Measurements from ENCODE around the gene PTPN3. TPM values are rescaled to one million over a fixed set of nuclear protein-coding genes. Genes with fewer than 3 reads are reported as not detected.

The PTPN3 gene
- total RNA-seq, 1 experiment from 2014 or later: 10.4 TPM

DNA sequence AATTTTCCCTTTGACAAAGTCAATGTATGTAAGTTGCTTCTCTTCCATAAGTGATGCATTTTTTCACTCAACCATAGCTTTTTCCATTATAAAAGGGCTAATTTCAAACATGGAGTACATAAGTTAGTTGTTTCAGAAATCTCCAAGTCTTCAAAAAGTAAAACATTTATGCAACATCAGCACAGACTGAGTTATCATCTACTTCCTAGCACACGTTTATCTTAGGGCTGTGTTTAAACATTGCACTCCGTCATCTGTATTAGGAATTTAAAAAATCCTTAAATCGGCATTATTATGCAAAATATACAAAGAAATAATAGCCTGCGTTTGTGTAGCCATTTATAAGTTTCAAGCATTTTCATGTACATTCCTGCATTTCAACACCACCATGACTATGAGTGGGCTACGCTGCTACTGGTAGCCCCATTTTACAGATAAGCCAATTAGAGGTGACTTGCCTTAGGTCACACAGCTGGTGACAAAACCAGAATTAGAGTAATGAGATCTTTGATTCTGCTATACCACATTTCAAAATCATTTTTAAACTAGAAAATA lies 43.4 kb downstream of the PTPN3 start:
- Histone ChIP-seq H3K27ac (ENCODE audit: low read length) (no peak overlapping the region; the same call in 1 of the 2 replicates), H3K27me3 (ENCODE audit: control insufficient read depth, insufficient read depth, low read length) (no peaks in the 10 kb centered on the region), H3K4me3 (ENCODE audit: low read depth in 2 of 2, low read length in 2 of 2) (no peak overlapping the region), H3K36me3 (ENCODE audit: control insufficient read depth, insufficient read depth, low read length) (no peaks in the 10 kb centered on the region), H3K9me3 (ENCODE audit: control insufficient read depth, insufficient read depth, low read depth, low read length) (no peaks in the 10 kb centered on the region), H3K4me1 (ENCODE audit: control insufficient read depth, insufficient read depth, low read length) (peaks cover 5% of the 10 kb centered on the region)
- BruUV-seq (replicated peaks): no TSS peak
- ChIA-PET CTCF (no interaction called here), POLR2A (no interaction called here)
- ATAC-seq (no peak), DNase-seq (ENCODE audit: low read depth, low spot score) (no peak)
- in situ Hi-C loops (cut with HindIII; ENCODE audit: low pct_unique_long_range_greater_than_20kb, low sequenced_read_pairs) (no loop called here), intact Hi-C loops (cut with micrococcal nuclease; ENCODE audit: unreplicated experiment) (no loop called here)
- TF ChIP-seq TCF7L2 (IDR thresholded peaks at IDR 0.05; ENCODE audit: low read depth, low read length) (no peak), POLR2AphosphoS5 (IDR thresholded peaks at IDR 0.05; ENCODE audit: low read depth, low read length) (no peak), SIN3A (IDR thresholded peaks at IDR 0.05; ENCODE audit: borderline replicate concordance, insufficient read depth, low read depth, low read length) (no peak)
- TF ChIP-seq, protein P1, sequence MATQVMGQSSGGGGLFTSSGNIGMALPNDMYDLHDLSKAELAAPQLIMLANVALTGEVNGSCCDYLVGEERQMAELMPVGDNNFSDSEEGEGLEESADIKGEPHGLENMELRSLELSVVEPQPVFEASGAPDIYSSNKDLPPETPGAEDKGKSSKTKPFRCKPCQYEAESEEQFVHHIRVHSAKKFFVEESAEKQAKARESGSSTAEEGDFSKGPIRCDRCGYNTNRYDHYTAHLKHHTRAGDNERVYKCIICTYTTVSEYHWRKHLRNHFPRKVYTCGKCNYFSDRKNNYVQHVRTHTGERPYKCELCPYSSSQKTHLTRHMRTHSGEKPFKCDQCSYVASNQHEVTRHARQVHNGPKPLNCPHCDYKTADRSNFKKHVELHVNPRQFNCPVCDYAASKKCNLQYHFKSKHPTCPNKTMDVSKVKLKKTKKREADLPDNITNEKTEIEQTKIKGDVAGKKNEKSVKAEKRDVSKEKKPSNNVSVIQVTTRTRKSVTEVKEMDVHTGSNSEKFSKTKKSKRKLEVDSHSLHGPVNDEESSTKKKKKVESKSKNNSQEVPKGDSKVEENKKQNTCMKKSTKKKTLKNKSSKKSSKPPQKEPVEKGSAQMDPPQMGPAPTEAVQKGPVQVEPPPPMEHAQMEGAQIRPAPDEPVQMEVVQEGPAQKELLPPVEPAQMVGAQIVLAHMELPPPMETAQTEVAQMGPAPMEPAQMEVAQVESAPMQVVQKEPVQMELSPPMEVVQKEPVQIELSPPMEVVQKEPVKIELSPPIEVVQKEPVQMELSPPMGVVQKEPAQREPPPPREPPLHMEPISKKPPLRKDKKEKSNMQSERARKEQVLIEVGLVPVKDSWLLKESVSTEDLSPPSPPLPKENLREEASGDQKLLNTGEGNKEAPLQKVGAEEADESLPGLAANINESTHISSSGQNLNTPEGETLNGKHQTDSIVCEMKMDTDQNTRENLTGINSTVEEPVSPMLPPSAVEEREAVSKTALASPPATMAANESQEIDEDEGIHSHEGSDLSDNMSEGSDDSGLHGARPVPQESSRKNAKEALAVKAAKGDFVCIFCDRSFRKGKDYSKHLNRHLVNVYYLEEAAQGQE (IDR thresholded peaks at IDR 0.05; ENCODE audit: insufficient read depth in 1 of 2, low read depth in 2 of 2, low read length in 1 of 2): no peak
- TF ChIP-seq, protein P2, sequence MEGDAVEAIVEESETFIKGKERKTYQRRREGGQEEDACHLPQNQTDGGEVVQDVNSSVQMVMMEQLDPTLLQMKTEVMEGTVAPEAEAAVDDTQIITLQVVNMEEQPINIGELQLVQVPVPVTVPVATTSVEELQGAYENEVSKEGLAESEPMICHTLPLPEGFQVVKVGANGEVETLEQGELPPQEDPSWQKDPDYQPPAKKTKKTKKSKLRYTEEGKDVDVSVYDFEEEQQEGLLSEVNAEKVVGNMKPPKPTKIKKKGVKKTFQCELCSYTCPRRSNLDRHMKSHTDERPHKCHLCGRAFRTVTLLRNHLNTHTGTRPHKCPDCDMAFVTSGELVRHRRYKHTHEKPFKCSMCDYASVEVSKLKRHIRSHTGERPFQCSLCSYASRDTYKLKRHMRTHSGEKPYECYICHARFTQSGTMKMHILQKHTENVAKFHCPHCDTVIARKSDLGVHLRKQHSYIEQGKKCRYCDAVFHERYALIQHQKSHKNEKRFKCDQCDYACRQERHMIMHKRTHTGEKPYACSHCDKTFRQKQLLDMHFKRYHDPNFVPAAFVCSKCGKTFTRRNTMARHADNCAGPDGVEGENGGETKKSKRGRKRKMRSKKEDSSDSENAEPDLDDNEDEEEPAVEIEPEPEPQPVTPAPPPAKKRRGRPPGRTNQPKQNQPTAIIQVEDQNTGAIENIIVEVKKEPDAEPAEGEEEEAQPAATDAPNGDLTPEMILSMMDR (IDR thresholded peaks at IDR 0.05): no peak

DNA sequence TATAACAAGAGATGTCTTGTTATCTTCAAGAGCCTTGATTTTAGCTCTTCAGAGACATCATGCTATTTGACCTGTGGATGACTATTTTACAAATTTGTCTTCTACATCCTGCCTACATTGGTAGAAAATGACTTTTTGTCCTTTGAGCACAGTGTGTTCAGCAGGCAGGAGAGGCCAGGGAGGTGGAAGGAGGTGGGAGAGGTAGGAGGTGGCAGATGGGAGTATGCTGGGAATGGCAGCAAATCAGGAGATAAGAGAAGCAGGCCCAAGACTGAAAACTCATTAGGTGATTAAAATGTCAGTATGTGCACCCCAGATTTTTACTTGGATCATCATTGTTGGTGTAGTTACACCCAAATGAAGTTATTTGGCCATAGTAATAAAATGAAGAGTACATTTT lies 44.1 kb downstream of the PTPN3 start:
- CTCF ChIA-PET: interaction anchor here (1.0 kb wide), 1 partner anchor 13 kb away, joined by 6 read pairs; no protein-coding TSS in a partner anchor
- POLR2A ChIA-PET: no interaction called here
- H3K27ac ChIP-seq (ENCODE audit: low read length): peak overlapping the region; percentile 21

More for the DNA sequence above, 44.1 kb downstream of the PTPN3 start:
- intact Hi-C loops (cut with micrococcal nuclease; ENCODE audit: unreplicated experiment): no loop called here
- peaks cover 5% of the 10 kb centered on the region for H3K4me1 ChIP-seq (ENCODE audit: control insufficient read depth, insufficient read depth, low read length)
- no TSS peak for BruUV-seq (replicated peaks)
- no peak for TF ChIP-seq POLR2AphosphoS5 (IDR thresholded peaks at IDR 0.05; ENCODE audit: low read depth, low read length)
- TF ChIP-seq TCF7L2 (IDR thresholded peaks at IDR 0.05; ENCODE audit: low read depth, low read length): no peak
- TF ChIP-seq, protein P1 (IDR thresholded peaks at IDR 0.05; ENCODE audit: insufficient read depth in 1 of 2, low read depth in 2 of 2, low read length in 1 of 2): no peak
- TF ChIP-seq, protein P2 (IDR thresholded peaks at IDR 0.05): no peak
- no peak for TF ChIP-seq SIN3A (IDR thresholded peaks at IDR 0.05; ENCODE audit: borderline replicate concordance, insufficient read depth, low read depth, low read length)
- H3K9me3 ChIP-seq (ENCODE audit: control insufficient read depth, insufficient read depth, low read depth, low read length): no peaks in the 10 kb centered on the region
- no peak for ATAC-seq
- no peak for DNase-seq (ENCODE audit: low read depth, low spot score)
- no peak overlapping the region for H3K4me3 ChIP-seq (ENCODE audit: low read depth in 2 of 2, low read length in 2 of 2)
- in situ Hi-C loops (cut with HindIII; ENCODE audit: low pct_unique_long_range_greater_than_20kb, low sequenced_read_pairs): no loop called here
- H3K36me3 ChIP-seq (ENCODE audit: control insufficient read depth, insufficient read depth, low read length): no peaks in the 10 kb centered on the region
- no peaks in the 10 kb centered on the region for H3K27me3 ChIP-seq (ENCODE audit: control insufficient read depth, insufficient read depth, low read length)
